Measurements from ENCODE around the gene MAP3K6.
A peak's percentile ranks its signal among the peaks of the same experiment; 100 is the strongest.

The MAP3K6 gene

GRCh38 chr1:27331922-27332321 lies 34.8 kb downstream of the MAP3K6 start:
- H3K4me3 Mint-ChIP-seq: no peak overlapping the region
- H3K27ac Mint-ChIP-seq: peak overlapping the region; percentile 75
- no peak for DNase-seq
- H3K27me3 Mint-ChIP-seq (ENCODE audit: low read depth, poor library complexity): no peaks in the 10 kb centered on the region
- H3K9me3 Mint-ChIP-seq: no peaks in the 10 kb centered on the region
- peaks cover 42% of the 10 kb centered on the region for H3K36me3 Mint-ChIP-seq (ENCODE audit: low read depth)
- H3K4me1 Mint-ChIP-seq: peaks cover 6% of the 10 kb centered on the region
- no peak for TF ChIP-seq CTCF (IDR thresholded peaks at IDR 0.05)

- DNase-seq: no peak
- H3K4me3 Mint-ChIP-seq: no peak overlapping the region
- no peaks in the 10 kb centered on the region for H3K9me3 Mint-ChIP-seq
- peaks cover 6% of the 10 kb centered on the region for H3K4me1 Mint-ChIP-seq
- H3K27ac Mint-ChIP-seq: no peak overlapping the region
- no peaks in the 10 kb centered on the region for H3K27me3 Mint-ChIP-seq (ENCODE audit: low read depth, poor library complexity)
- peaks cover 37% of the 10 kb centered on the region for H3K36me3 Mint-ChIP-seq (ENCODE audit: low read depth)
- no peak for TF ChIP-seq CTCF (IDR thresholded peaks at IDR 0.05)
Measured at GRCh38 chr1:27331426-27331825, 35.3 kb downstream of the MAP3K6 start.

- TF ChIP-seq CTCF (IDR thresholded peaks at IDR 0.05): no peak
- no peak for DNase-seq
- Mint-ChIP-seq H3K9me3 (no peaks in the 10 kb centered on the region), H3K4me3 (no peak overlapping the region), H3K4me1 (peaks cover 6% of the 10 kb centered on the region), H3K27ac (peak overlapping the region; percentile 61), H3K27me3 (ENCODE audit: low read depth, poor library complexity) (no peaks in the 10 kb centered on the region), H3K36me3 (ENCODE audit: low read depth) (peaks cover 39% of the 10 kb centered on the region)
Measured at GRCh38 chr1:27330786-27331185, 36.0 kb downstream of the MAP3K6 start.

DNA sequence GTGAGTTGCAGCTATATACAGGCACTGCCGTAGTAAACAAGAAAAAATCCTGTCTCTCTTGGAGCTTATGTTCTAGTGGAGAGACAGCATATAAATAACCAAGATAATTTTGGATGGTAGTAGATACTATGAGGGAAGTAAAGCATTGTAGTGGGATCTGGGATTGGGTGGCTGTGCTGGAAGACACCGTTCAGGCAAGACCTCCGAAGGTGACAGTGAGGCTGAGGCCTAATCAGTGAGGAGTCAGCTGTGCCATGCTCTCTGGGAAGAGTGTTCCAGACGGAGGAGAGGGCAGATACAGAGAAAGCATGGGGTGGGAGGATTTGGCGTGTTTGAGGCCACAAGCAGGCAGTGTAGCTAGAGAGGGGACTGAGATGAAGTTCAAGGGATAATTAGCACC lies 38.8 kb downstream of the MAP3K6 start:
- no peaks in the 10 kb centered on the region for H3K27me3 Mint-ChIP-seq (ENCODE audit: low read depth, poor library complexity)
- peaks cover 22% of the 10 kb centered on the region for H3K4me1 Mint-ChIP-seq
- H3K9me3 Mint-ChIP-seq: no peaks in the 10 kb centered on the region
- H3K27ac Mint-ChIP-seq: peak overlapping the region; percentile 66
- H3K36me3 Mint-ChIP-seq (ENCODE audit: low read depth): peaks cover 42% of the 10 kb centered on the region
- no peak for TF ChIP-seq CTCF (IDR thresholded peaks at IDR 0.05)
- no peak for DNase-seq
- H3K4me3 Mint-ChIP-seq: no peak overlapping the region

DNA sequence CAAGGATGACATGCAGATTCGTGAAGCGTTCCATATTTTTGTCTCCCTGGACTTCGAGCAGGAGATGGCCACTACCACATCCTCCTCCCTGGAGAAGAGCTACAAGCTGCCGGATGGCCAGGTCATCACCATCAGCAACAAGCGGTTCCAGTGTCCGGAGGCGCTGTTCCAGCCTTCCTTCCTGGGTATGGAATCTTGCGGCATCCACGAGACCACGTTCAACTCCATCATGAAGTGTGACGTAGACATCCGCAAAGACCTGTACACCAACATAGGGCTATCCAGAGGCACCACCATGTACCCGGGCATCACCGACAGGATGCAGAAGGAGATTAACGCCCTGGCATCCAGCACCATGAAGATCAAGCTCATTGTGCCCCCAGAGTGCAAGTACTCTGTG lies 41.5 kb downstream of the MAP3K6 start:
- no peak for DNase-seq
- H3K27ac Mint-ChIP-seq: no peak overlapping the region
- TF ChIP-seq CTCF (IDR thresholded peaks at IDR 0.05): no peak
- H3K4me3 Mint-ChIP-seq: no peak overlapping the region
- peaks cover 28% of the 10 kb centered on the region for H3K36me3 Mint-ChIP-seq (ENCODE audit: low read depth)
- H3K9me3 Mint-ChIP-seq: no peaks in the 10 kb centered on the region
- H3K27me3 Mint-ChIP-seq (ENCODE audit: low read depth, poor library complexity): peaks cover 4% of the 10 kb centered on the region
- H3K4me1 Mint-ChIP-seq: peaks cover 32% of the 10 kb centered on the region

- peak overlapping the region; percentile 97 for H3K4me3 Mint-ChIP-seq
- peaks cover 18% of the 10 kb centered on the region for H3K36me3 Mint-ChIP-seq (ENCODE audit: low read depth)
- no peak for DNase-seq
- H3K27ac Mint-ChIP-seq: peak overlapping the region; percentile 97
- no peaks in the 10 kb centered on the region for H3K9me3 Mint-ChIP-seq
- TF ChIP-seq CTCF (IDR thresholded peaks at IDR 0.05): no peak
- peaks cover 11% of the 10 kb centered on the region for H3K27me3 Mint-ChIP-seq (ENCODE audit: low read depth, poor library complexity)
- H3K4me1 Mint-ChIP-seq: peaks cover 38% of the 10 kb centered on the region
Measured at GRCh38 chr1:27322569-27323240, 44.1 kb downstream of the MAP3K6 start.

Measured in nephron progenitor cell (in vitro differentiated cells).